Epithelial cell of proximal tubule (primary cell): Measurements from ENCODE around the gene VPS41. TPM values are rescaled to one million over a fixed set of nuclear protein-coding genes. Genes with fewer than 3 reads are reported as not detected.

ENCODE experiments used
- DNase-seq: peaks from one replicate; pipeline ENCODE4 v3.0.0-alpha.2; 2011; ENCODE audit warnings: low read depth
- H3K4me3 ChIP-seq: 2 replicates; pipeline ENCODE4 v1.5.1; 2011; ENCODE audit warnings: low read depth, mild to moderate bottlenecking, low read length
- total RNA-seq: library from RNA; depleted of rRNA; stranded (reverse); fragments of >200 nt; gene quantifications from 2 replicates; pipeline ENCODE4 v1.2.3, GENCODE V29; 2015
- TF ChIP-seq, protein P1 (sequence below): conservative IDR thresholded peaks from 2 replicates; pipeline ENCODE4 v1.5.1; 2012; ENCODE audit warnings: low read depth, mild to moderate bottlenecking, low read length

Gene VPS41
- total RNA-seq, 1 donor from 2014 or later, result 22.7 TPM

DNA sequence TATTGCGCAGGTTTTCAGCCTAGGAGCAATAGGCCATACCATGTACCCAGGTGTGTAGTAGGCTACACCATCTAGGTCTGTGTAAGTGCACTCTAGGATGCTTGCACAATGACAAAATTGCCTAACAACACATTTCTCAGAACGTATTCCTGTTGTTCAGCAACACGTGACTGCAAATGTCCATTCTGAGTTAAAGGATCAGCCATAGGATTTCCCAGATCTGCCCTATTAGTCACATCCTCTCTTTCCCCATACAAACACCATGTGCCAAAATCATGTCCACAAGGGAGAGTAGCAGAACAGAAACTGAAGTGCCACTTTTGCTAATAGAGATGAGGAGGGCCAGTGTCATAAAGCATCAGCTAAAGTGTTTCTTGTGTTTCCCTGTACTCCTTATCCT, 235.2 kb downstream of the VPS41 start:
- DNase-seq, result no peak
- TF ChIP-seq, protein P1, sequence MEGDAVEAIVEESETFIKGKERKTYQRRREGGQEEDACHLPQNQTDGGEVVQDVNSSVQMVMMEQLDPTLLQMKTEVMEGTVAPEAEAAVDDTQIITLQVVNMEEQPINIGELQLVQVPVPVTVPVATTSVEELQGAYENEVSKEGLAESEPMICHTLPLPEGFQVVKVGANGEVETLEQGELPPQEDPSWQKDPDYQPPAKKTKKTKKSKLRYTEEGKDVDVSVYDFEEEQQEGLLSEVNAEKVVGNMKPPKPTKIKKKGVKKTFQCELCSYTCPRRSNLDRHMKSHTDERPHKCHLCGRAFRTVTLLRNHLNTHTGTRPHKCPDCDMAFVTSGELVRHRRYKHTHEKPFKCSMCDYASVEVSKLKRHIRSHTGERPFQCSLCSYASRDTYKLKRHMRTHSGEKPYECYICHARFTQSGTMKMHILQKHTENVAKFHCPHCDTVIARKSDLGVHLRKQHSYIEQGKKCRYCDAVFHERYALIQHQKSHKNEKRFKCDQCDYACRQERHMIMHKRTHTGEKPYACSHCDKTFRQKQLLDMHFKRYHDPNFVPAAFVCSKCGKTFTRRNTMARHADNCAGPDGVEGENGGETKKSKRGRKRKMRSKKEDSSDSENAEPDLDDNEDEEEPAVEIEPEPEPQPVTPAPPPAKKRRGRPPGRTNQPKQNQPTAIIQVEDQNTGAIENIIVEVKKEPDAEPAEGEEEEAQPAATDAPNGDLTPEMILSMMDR, result no peak
- H3K4me3 ChIP-seq, result no peak overlapping the region

Other genes starting within 250 kb of the VPS41 start
- gene POU6F2, start 68.7 kb upstream of the VPS41 start, total RNA-seq, result not detected in 2 replicates